ENCODE data around the gene FNBP1. TPM values are rescaled to one million over a fixed set of nuclear protein-coding genes. Genes with fewer than 3 reads are reported as not detected.

FNBP1 gene
- total and polyA plus RNA-seq, 2 of the 13 experiments (the other 11 are each of a cell fraction or from before 2014, with no cell fraction given) = 5.4 to 19.5 TPM

DNA sequence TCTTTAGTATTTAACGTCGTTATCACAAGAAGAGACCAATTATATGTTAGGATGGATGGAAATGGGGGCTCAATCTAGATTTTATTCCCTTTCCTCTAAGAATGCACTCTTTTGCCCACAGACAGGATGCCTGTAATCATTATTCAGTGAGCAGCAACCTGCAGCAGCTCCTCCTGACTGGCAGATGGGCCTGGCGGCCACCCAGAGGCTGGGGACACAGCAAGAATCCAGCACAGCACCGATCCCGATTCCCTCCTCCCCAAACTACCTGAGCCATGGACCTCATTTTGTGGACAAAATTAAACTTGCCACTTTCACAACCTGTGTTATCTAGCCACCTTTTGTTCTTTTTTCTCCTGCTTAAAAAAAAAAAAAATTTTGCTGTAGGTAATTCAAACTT is 106.8 kb downstream of the FNBP1 start:
- Histone ChIP-seq H3K79me2 (ENCODE audit: insufficient read depth, low read length) (no peaks in the 10 kb centered on the region), H3K9me3 (ENCODE audit: low read length) (no peaks in the 10 kb centered on the region), H3K27ac (ENCODE audit: extremely low read length, insufficient read depth, low read length) (no peak overlapping the region), H3K4me1 (ENCODE audit: insufficient read depth, low read length) (peaks cover 10% of the 10 kb centered on the region; the same call in 1 of the 2 replicates), H3K9ac (ENCODE audit: insufficient read depth, low read depth, low read length) (no peak overlapping the region), H3K27me3 (ENCODE audit: control insufficient read depth in 1 of 2, insufficient read depth in 2 of 2, low read length in 2 of 2) (no peaks in the 10 kb centered on the region), H2AFZ (ENCODE audit: low read length) (no peak overlapping the region), H3K4me2 (ENCODE audit: low read depth, low read length) (no peak overlapping the region), H3K36me3 (replicated peaks in 1 of 2; ENCODE audit: control insufficient read depth in 1 of 2, insufficient read depth in 2 of 2, low read length in 2 of 2) (no peaks in the 10 kb centered on the region), H3K4me3 (replicated peaks in 1 of 3; ENCODE audit: insufficient read depth in 1 of 3, low read depth in 2 of 3, low read length in 3 of 3) (no peak overlapping the region), H4K20me1 (ENCODE audit: insufficient read depth, low read length) (no peaks in the 10 kb centered on the region)
- DNase-seq (ENCODE audit: low spot score) = no peak
- BruUV-seq (replicated peaks) = no TSS peak
- WGBS (ENCODE audit: low lambda C conversion rate) = 65% methylated on average over 5 of the region's 5 CpGs
- in situ Hi-C loops (cut with HindIII; ENCODE audit: extremely low pct_ligation_motif_present, low pct_unique_long_range_greater_than_20kb) (no loop called here), intact Hi-C loops (cut with micrococcal nuclease; ENCODE audit: unreplicated experiment) (no loop called here)
- TF ChIP-seq HNRNPLL (IDR thresholded peaks at IDR 0.05; ENCODE audit: low read depth, low read length, poor library complexity, severe bottlenecking) (no peak), ZBTB33 (CRISPR knock-in tag; IDR thresholded peaks at IDR 0.05) (peak; percentile 39; the same call in 1 of the 2 replicates), ZNF446 (CRISPR knock-in tag; IDR thresholded peaks at IDR 0.05) (no peak), KDM5B (CRISPR knock-in tag; IDR thresholded peaks at IDR 0.05; ENCODE audit: borderline replicate concordance) (no peak)
- POLR2A ChIA-PET = no interaction called here
- no peak for FAIRE-seq
- CTCF ChIA-PET (ENCODE audit: low intra/inter-chr PET ratio, low total read pairs) = no interaction called here
- ATAC-seq = no peak

DNA sequence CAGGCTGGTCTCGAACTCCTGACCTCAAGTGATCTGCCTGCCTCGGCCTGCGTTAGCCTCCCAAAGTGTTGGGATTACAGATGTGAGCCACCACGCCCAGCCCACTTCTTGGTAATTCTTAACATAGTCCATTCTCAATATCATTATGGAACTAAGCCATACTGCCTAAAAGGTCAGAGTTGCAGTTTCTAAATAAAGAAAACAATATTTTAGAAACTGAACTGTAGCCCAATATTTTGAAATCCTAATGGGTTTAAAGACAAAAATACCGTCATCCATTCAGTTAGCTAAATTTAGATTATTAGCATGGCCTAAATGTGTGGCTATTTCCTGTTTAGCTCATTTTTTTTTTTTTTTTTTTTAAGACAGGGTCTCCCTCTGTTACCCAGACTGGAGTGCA is 108.2 kb downstream of the FNBP1 start:
- DNase-seq (ENCODE audit: low spot score) (no peak), ATAC-seq (no peak), FAIRE-seq (no peak)
- H3K27ac ChIP-seq (ENCODE audit: extremely low read length, insufficient read depth, low read length) = no peak overlapping the region
- H3K4me2 ChIP-seq (ENCODE audit: low read depth, low read length) = no peak overlapping the region
- H4K20me1 ChIP-seq (ENCODE audit: insufficient read depth, low read length) = no peaks in the 10 kb centered on the region
- 96% methylated on average over 5 of the region's 5 CpGs for WGBS (ENCODE audit: low lambda C conversion rate)
- no peak overlapping the region for H3K9ac ChIP-seq (ENCODE audit: insufficient read depth, low read depth, low read length)
- ChIA-PET POLR2A (no interaction called here), CTCF (ENCODE audit: low intra/inter-chr PET ratio, low total read pairs) (no interaction called here)
- in situ Hi-C loops (cut with HindIII; ENCODE audit: extremely low pct_ligation_motif_present, low pct_unique_long_range_greater_than_20kb) (no loop called here), intact Hi-C loops (cut with micrococcal nuclease; ENCODE audit: unreplicated experiment) (no loop called here)
- H3K9me3 ChIP-seq (ENCODE audit: low read length) = no peaks in the 10 kb centered on the region
- H3K79me2 ChIP-seq (ENCODE audit: insufficient read depth, low read length) = no peaks in the 10 kb centered on the region
- no peaks in the 10 kb centered on the region for H3K36me3 ChIP-seq (replicated peaks in 1 of 2; ENCODE audit: control insufficient read depth in 1 of 2, insufficient read depth in 2 of 2, low read length in 2 of 2)
- H2AFZ ChIP-seq (ENCODE audit: low read length) = no peak overlapping the region
- H3K4me1 ChIP-seq (ENCODE audit: insufficient read depth, low read length) = peaks cover 10% of the 10 kb centered on the region; the same call in 1 of the 2 replicates
- H3K4me3 ChIP-seq (replicated peaks in 1 of 3; ENCODE audit: insufficient read depth in 1 of 3, low read depth in 2 of 3, low read length in 3 of 3) = no peak overlapping the region
- H3K27me3 ChIP-seq (ENCODE audit: control insufficient read depth in 1 of 2, insufficient read depth in 2 of 2, low read length in 2 of 2) = no peaks in the 10 kb centered on the region
- no TSS peak for BruUV-seq (replicated peaks)
- TF ChIP-seq IKZF1 (IDR thresholded peaks at IDR 0.05) = no peak
- TF ChIP-seq ATM (IDR thresholded peaks at IDR 0.05; ENCODE audit: borderline replicate concordance) = no peak
- no peak for TF ChIP-seq ZNF20 (CRISPR knock-in tag; IDR thresholded peaks at IDR 0.05)
- TF ChIP-seq HNRNPLL (IDR thresholded peaks at IDR 0.05; ENCODE audit: low read depth, low read length, poor library complexity, severe bottlenecking) = no peak
- TF ChIP-seq, protein P1, sequence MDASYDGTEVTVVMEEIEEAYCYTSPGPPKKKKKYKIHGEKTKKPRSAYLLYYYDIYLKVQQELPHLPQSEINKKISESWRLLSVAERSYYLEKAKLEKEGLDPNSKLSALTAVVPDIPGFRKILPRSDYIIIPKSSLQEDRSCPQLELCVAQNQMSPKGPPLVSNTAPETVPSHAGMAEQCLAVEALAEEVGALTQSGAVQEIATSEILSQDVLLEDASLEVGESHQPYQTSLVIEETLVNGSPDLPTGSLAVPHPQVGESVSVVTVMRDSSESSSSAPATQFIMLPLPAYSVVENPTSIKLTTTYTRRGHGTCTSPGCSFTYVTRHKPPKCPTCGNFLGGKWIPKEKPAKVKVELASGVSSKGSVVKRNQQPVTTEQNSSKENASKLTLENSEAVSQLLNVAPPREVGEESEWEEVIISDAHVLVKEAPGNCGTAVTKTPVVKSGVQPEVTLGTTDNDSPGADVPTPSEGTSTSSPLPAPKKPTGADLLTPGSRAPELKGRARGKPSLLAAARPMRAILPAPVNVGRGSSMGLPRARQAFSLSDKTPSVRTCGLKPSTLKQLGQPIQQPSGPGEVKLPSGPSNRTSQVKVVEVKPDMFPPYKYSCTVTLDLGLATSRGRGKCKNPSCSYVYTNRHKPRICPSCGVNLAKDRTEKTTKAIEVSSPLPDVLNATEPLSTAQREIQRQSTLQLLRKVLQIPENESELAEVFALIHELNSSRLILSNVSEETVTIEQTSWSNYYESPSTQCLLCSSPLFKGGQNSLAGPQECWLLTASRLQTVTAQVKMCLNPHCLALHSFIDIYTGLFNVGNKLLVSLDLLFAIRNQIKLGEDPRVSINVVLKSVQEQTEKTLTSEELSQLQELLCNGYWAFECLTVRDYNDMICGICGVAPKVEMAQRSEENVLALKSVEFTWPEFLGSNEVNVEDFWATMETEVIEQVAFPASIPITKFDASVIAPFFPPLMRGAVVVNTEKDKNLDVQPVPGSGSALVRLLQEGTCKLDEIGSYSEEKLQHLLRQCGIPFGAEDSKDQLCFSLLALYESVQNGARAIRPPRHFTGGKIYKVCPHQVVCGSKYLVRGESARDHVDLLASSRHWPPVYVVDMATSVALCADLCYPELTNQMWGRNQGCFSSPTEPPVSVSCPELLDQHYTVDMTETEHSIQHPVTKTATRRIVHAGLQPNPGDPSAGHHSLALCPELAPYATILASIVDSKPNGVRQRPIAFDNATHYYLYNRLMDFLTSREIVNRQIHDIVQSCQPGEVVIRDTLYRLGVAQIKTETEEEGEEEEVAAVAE (CRISPR knock-in tag; IDR thresholded peaks at IDR 0.05; ENCODE audit: borderline replicate concordance) = no peak
- no peak for TF ChIP-seq MZF1 (CRISPR knock-in tag; IDR thresholded peaks at IDR 0.05; ENCODE audit: borderline replicate concordance)
- no peak for TF ChIP-seq ZNF773 (CRISPR knock-in tag; IDR thresholded peaks at IDR 0.05; ENCODE audit: borderline replicate concordance)
